AG09319 (cell line): ENCODE data around the gene VAMP1.
A peak's percentile ranks its signal among the peaks of the same experiment; 100 is the strongest.
"Not testable (repeated sequence)": the region's sequence is repeated elsewhere in the genome, so short reads cannot be mapped to it uniquely, and the experiment has no call there.

ENCODE experiments used
- DNase-seq: peaks from one replicate; pipeline ENCODE4 v3.0.0-alpha.2; 2010; ENCODE audit warnings: low read depth; ENCODE audit errors: extremely low read depth
- TF ChIP-seq, protein P1 (sequence below): IDR thresholded peaks from 2 replicates; pipeline ENCODE4 v1.5.1; 2011; ENCODE audit warnings: low read depth, mild to moderate bottlenecking, inconsistent platforms, low read length, moderate library complexity

Gene VAMP1

DNA sequence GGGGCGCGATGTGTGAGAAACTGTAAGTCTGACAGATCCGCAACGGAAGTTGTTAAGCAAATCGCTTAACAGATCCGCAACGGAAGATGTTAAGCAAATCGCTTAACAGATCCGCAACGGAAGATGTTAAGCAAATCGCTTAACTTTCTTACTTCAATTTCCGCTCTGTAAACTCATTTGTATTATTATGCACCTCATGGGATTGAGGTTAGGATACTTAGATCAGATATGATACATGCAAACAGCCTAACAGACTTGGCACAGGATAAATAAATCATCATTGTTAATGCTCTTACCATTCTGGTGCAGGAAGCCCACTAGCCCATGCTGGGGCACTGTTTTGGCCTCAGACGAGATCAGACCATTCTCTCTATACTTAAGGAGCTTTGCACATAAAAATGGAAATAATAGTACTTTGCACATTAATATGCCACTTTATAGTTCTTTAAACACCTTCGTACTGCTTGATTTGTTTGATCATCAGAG is 23.8 kb upstream of the VAMP1 start:
- TF ChIP-seq, protein P1, sequence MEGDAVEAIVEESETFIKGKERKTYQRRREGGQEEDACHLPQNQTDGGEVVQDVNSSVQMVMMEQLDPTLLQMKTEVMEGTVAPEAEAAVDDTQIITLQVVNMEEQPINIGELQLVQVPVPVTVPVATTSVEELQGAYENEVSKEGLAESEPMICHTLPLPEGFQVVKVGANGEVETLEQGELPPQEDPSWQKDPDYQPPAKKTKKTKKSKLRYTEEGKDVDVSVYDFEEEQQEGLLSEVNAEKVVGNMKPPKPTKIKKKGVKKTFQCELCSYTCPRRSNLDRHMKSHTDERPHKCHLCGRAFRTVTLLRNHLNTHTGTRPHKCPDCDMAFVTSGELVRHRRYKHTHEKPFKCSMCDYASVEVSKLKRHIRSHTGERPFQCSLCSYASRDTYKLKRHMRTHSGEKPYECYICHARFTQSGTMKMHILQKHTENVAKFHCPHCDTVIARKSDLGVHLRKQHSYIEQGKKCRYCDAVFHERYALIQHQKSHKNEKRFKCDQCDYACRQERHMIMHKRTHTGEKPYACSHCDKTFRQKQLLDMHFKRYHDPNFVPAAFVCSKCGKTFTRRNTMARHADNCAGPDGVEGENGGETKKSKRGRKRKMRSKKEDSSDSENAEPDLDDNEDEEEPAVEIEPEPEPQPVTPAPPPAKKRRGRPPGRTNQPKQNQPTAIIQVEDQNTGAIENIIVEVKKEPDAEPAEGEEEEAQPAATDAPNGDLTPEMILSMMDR, result no peak
- DNase-seq, result no peak

DNA sequence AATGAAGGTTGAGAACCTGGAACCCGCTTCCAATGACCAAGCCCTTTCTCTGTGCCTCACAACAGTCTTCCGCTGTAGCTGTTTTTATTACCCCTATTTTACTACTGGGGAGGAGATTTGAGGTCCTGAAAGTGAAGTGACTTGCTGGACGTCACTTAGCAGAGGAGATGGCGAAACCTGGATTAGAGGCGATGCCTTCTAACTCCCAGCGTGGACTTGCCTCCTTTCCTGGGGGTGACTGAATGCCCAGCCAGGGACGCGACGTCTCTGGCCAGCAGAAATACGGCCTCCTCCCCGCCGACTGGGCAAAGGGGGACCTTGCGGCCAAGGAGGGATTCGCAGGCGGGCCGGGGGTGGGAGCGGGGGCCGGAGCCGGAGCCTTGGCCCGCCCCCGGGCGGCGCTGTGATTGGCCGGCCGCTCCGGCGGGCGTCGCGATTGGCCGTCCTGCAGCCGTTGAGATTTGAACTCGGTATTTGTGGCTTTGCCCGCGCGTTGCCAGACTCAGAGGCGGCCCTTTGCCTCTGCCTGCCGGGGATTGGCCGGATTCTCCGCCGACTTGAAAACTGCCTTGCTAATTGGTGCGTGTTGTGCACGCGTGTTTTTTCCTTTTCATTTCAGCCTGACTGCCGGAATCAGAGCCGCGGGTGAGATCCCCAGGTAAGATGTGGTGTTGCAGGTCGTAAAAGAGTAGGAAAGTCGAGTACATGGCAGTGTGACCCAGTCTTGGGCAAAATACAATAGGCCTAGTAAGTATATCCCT is 23.2 kb upstream of the VAMP1 start, which contains the start of gene NCAPD2:
Gene NCAPD2, plus strand, starts transcription at position 606 of the 761 bp plus-strand sequence. CDS start 997 bp downstream, outside the sequence.
- DNase-seq, result peak; percentile 85
- TF ChIP-seq, protein P1, result peak; percentile 1; the same call in 1 of the 2 replicates

DNA sequence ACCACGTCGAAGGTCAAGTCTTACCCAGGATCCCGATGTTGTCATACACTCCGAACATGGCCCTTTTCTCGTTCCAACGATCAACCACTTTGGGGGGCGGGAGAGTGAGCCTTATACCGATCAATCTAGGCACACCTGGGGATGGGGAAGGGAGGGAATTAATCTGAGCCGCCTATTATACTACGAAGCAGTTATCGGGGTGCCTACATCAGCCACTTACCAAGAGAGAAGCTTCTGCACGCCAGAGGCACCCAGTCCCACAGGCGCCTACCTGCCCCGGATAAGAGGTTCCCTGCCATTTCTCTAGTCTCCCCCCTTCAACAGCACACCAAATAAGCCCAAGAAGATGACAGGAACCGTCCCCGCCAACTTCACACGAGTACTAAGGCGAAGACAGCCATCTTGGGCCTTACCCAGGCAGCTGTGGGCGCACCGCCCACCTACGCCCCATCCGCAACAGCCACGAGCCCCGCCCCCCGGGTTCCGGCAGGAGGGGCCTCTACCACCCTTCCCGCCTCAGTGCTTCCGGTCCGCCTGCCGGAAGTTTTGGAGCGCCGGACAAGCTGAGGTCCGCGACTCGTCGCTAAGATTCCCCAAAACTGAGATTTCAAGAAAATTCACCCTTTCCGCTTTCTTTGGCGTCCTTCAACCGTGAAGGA is 22.5 kb upstream of the VAMP1 start, which contains the start of gene MRPL51:
Gene MRPL51, minus strand, starts transcription at position 425 of the 659 bp plus-strand sequence. Its CDS starts 126 bp downstream, at position 299.
- TF ChIP-seq, protein P1, result no peak
- DNase-seq, result peak; percentile 83

DNA sequence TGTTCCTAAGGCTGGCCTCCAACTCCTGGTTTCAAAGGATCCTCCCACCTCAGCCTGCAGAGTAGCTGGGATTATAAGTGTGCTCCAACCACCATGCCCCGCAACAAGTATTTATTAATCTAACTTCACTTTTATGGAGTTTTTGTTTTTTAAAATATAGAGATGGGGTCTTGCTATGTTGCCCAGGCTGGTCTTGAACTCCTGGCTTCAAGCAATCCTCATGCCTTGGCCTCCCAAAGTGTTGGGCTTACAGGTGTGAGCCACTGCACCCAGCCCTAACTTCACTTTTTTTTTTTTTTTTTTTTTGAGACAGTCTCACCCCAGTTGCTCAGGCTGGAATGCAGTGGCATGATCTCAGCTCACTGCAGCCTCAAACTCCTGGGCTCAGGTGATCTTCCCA is 20.2 kb upstream of the VAMP1 start:
- not testable (repeated sequence) for DNase-seq

DNA sequence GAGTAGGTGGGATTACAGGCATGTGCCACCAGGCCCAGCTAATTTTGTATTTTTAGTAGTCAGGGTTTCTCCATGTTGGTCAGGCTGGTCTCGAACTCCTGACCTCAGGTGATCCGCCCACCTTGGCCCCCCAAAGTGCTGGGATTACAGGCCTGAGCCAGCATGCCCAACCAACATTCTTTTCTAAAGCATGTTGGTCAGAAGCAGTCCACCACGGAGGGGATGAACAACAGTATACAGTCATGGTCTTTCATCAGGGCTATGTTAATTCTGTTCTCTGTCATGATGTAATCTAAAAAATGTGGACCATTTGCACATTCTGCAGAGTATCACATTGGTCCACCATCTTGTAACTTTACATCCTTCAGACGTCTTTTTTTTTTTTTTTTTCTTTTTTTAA is 19.0 kb upstream of the VAMP1 start:
- TF ChIP-seq, protein P1, result no peak
- no peak for DNase-seq

DNA sequence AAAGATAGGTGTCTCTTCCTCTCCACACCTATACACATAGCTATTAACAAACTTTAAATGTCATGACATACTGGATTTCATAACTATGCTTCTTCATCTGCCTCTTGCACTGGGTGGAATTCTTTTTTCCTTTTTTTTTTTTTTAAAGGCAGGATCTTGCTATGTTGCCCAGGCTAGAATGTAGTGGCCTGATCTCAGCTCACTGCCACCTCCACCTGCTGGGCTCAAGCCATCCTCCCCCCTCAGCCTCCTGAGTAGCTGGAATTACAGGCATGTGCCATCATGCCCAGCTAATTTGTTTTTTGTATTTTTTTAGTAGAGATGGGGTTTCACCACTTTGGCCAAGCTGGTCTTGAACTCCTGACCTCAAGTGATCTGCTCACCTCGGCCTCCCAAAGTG is 17.8 kb upstream of the VAMP1 start:
- TF ChIP-seq, protein P1, result no peak
- DNase-seq, result no peak

DNA sequence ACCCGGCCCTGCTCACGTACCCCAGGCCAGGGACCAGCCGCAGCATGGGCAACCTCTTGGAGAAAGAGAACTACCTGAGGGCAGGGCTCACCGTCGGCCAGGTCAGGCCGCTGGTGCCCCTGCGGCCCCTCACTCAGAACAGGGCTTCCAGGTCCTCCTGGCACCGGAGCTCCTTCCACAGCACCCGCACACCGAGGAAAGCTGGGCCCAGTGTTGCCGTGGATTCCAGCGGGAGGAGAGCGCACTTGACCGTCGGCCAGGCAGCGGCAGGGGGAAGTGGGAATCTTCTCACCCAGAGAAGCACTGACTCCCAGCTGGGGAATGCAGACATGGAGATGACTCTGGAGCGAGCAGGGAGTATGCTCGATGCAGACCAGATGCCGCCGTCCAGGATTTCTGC is 7.9 kb upstream of the VAMP1 start:
- TF ChIP-seq, protein P1, result no peak
- DNase-seq, result no peak

DNA sequence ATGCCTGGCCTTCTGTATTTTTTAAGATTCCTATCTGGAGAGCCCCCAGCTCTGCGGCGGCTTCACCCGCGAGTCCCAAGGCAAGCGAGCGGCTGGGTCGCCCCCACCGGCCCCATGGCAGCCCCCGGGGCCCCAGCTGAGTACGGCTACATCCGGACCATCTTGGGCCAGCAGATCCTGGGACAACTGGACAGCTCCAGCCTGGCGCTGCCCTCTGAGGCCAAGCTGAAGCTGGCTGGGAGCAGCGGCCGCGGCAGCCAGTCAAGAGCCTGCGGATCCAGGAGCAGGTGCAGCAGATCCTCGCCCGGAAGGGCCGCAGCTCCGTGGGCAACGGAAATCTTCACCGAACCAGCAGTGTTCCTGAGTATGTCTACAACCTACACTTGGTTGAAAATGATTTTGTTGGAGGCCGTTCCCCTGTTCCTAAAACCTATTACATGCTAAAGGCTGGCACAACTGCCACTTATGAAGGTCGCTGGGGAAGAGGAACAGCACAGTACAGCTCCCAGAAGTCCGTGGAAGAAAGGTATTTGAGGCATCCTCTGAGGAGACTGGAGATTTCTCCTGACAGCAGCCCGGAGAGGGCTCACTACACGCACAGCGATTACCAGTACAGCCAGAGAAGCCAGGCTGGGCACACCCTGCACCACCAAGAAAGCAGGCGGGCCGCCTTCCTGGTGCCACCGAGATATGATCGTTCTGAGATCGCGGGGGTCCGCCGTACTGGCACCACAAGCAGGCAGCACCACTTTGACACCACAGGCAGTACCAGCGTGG is 7.3 kb upstream of the VAMP1 start:
- DNase-seq, result not testable (repeated sequence)
